Right hindlimb (tissue), 1 donor: ENCODE measurements around the gene OR12D1.
"Not testable (repeated sequence)": the region's sequence is repeated elsewhere in the genome, so short reads cannot be mapped to it uniquely, and the experiment has no call there.

Experiments used
- DNase-seq: peaks from one replicate; pipeline ENCODE4 v3.0.0-alpha.2; 2018

Gene OR12D1

GRCh38 chr6:29414588-29414987 is at the start of gene OR12D1:
Gene OR12D1 (plus strand): TSS chr6:29414928.
- DNase-seq, result no peak

GRCh38 chr6:29368765-29369164 is 46.0 kb upstream of the OR12D1 start, which contains the start of gene OR5V1:
Gene OR5V1 (minus strand): TSS chr6:29368865. CDS start chr6:29356195, 12,670 bp downstream.
- no peak for DNase-seq

GRCh38 chr6:29375191-29375590 is 39.5 kb upstream of the OR12D1 start, which contains the start of gene OR12D3:
Gene OR12D3 (minus strand): TSS chr6:29375291. CDS start chr6:29375287, 4 bp downstream.
- no peak for DNase-seq

GRCh38 chr6:29376003-29376402 is 38.7 kb upstream of the OR12D1 start:
- no peak for DNase-seq

DNA sequence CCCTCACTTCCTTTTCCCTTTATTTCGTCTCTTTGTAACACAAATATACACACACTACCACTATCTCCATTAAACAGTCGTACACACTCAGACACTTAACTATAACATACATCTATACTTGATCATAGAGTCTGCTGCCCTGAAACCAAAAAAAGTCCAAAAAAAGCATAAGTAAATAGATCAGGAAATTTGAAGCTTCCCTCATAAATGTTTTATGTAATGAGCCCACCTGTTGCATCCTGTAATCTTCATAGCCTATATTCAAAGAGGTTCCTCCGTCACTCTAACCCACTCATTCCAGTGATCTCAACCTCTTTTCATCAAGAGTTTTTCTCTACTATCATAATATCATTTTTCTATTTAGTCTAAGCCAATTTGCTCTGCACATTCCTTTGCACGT is 26.2 kb upstream of the OR12D1 start:
- DNase-seq, result no peak

DNA sequence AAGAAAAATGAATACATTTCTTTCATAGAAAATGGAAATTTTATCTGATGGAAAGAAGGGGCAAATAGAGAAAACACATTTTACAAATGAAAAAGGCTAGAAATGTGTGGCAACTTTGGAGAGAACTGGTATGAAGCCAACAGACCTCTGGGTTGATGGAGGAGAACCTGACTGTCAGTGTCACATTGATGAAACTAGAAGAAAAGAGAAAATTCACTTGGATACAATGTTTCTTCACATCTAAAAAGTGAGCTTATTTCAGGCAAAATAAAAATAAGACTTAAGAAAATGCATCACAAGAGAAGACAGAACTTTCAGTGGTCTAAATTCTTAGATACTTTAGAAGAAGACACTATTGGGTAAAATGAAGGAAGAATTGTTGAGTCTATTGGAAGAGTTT is 19.4 kb upstream of the OR12D1 start, which contains the start of gene OR12D2:
OR12D2 (plus strand) TSS at position 301 of the 400 bp plus-strand sequence. CDS start 1,069 bp downstream, outside the sequence.
- no peak for DNase-seq

DNA sequence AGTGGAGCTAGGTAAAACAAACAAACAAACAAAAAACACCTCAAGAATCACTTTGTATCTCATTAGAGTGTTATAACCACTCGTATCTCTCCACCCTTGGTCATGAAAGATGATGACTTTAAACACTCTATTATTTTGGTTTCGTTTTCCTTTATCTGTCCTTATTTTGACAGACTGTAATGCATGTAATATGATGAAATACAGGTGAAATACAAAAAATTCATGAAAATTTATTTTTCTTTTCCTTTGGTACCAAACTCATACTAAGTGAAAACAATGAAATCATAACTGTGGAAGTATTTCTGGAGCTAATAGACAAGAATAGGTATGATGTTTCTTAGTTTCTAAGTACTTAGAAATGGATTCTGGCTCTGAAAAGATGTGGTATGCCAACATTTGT is 15.2 kb upstream of the OR12D1 start:
- no peak for DNase-seq

- DNase-seq, result no peak
Measured at GRCh38 chr6:29403801-29404200, 10.9 kb upstream of the OR12D1 start.

- DNase-seq, result no peak
Measured at GRCh38 chr6:29419516-29419915, 4.8 kb downstream of the OR12D1 start.

GRCh38 chr6:29424168-29424567 is 9.4 kb downstream of the OR12D1 start:
- DNase-seq, result no peak

GRCh38 chr6:29424575-29424974 is 9.8 kb downstream of the OR12D1 start:
- no peak for DNase-seq

DNA sequence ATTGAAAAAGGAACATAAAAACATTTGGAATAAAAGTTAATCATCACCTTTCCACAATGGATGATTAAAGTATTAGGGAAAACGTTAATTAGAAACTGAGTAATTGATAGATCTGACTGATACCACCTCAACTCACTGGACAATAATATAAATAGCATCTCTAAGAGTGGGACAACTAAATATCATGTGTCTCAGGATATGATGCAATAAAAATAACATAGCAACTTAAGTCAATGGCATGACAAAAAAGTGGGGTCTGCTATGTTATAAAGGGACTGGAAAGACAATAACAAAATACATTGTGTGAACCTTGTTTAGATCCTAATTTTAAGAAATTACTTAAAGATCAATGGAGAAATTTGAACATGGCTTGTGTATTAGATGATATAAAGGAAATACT is 10.3 kb downstream of the OR12D1 start:
- no peak for DNase-seq

- DNase-seq, result no peak
Measured at GRCh38 chr6:29426654-29427053, 11.9 kb downstream of the OR12D1 start.

DNA sequence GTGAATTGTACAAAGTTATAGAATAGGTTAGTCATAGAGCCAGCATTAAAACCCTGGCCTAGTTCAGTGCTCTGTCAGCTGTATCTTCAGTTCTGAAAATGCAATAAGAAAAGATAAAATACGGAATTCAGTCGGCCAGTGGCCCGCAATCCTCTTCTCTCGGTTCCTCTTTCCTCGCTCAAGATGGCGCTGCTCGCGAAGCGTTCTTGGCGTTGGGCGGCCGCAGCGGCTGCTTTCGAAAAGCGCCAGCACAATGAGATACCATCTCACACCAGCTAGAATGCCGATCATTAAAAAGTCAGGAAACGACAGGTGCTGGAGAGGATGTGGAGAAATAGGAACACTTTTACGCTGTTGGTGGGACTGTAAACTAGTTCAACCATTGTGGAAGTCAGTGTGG is 22.0 kb downstream of the OR12D1 start:
- DNase-seq, result not testable (repeated sequence)

GRCh38 chr6:29439006-29439405 is 24.3 kb downstream of the OR12D1 start, which contains the start of gene OR10C1:
Gene OR10C1 (plus strand): TSS chr6:29439306. CDS start chr6:29440016, 710 bp downstream.
- no peak for DNase-seq

- DNase-seq, result no peak
Measured at GRCh38 chr6:29442719-29443118, 28.0 kb downstream of the OR12D1 start.

- DNase-seq, result not testable (repeated sequence)
Measured at GRCh38 chr6:29444031-29444430, 29.3 kb downstream of the OR12D1 start.

DNA sequence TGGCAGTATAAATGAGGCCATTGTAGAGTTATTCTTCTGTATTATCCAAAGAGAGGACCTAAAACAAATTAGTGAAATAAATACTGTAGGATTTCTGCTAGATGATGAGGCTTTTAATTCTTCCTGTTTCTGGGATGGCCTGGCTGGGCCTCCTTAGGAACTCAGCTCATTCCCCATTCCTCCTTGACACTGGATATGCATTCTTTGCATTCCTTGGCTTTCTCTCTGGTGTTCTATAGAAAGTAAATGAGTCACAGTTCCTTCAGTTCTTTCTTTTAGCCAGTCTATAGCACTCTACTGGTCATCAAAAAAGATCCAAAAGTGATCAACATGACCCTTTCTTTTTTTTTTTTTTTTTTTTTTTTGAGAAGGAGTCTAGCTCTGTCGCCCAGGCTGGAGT is 32.9 kb downstream of the OR12D1 start:
- no peak for DNase-seq

- DNase-seq, result no peak
Measured at GRCh38 chr6:29451471-29452193, 36.9 kb downstream of the OR12D1 start.

DNA sequence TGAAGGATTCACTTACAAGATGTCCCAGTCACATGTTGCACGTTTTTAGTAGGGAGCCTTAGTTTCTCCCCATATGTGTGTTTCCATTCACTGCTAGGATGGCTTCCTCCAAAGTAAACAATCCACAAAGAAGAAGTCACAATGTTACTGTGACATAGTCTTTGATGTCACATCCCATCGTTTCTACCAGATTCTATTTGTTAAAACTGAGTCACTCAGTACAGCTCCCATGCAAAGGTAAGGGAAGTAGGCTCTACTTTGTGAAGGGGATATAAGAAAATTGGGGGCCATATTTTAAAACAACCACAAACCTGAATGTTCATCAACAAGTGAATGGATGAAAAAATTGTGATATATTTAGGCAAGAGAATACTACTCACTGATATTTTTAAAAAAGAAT is 42.2 kb downstream of the OR12D1 start, which contains the start of the genes OR11A1 and OR2H1:
OR11A1 (minus strand) TSS at position 101 of the 400 bp plus-strand sequence. CDS start 29,430 bp downstream, outside the sequence.
OR2H1 (plus strand) TSS at position 185 of the 400 bp plus-strand sequence. CDS start 4,615 bp downstream, outside the sequence.
- no peak for DNase-seq

GRCh38 chr6:29461021-29461814 is 46.5 kb downstream of the OR12D1 start:
- no peak for DNase-seq

DNA sequence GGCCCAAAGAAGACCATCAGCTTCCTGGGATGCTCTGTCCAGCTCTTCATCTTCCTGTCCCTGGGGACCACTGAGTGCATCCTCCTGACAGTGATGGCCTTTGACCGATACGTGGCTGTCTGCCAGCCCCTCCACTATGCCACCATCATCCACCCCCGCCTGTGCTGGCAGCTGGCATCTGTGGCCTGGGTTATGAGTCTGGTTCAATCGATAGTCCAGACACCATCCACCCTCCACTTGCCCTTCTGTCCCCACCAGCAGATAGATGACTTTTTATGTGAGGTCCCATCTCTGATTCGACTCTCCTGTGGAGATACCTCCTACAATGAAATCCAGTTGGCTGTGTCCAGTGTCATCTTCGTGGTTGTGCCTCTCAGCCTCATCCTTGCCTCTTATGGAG is 47.3 kb downstream of the OR12D1 start:
- no peak for DNase-seq

GRCh38 chr6:29465279-29465678 is 50.6 kb downstream of the OR12D1 start:
- DNase-seq, result no peak
